HepG2 (cell line): Measurements from ENCODE around the gene GTSF1L. TPM values are rescaled to one million over a fixed set of nuclear protein-coding genes. Genes with fewer than 3 reads are reported as not detected.

Experiments used
- ATAC-seq: fragments of 200-7000 bp; cut with Tn5 transposase; 3 replicates; pipeline ENCODE4 v1.9.1; 2020; ENCODE audit warnings: mild to moderate bottlenecking, moderate library complexity
- BruUV-seq: library from RNA; stranded (reverse); fragments of 400-500 nt; replicated peaks from 2 replicates; lab custom pipeline; 2021; lab: Mats Ljungman, UMichigan
- CTCF ChIA-PET: fragments of 300-600 bp; formaldehyde crosslinking; extraction: SDS; loops from one replicate; lab custom pipeline; 2021; ENCODE audit warnings: low total read pairs, inconsistent platforms, low intra/inter-chr PET ratio; lab: Yijun Ruan, JAX
- POLR2A ChIA-PET: fragments of 350-600 bp; sonication (Branson Sonifier 250); formaldehyde crosslinking; loops from one replicate; lab custom pipeline; 2020; ENCODE audit warnings: antibody characterized with exemption, inconsistent platforms; lab: Yijun Ruan, JAX
- DNase-seq: peaks from one replicate; pipeline ENCODE4 v3.0.0-alpha.2; 2015; ENCODE audit warnings: low spot score
- FAIRE-seq: peaks from 3 replicates; lab custom pipeline; 2011; peaks lifted over from hg19 to GRCh38; lab: Jason Lieb, UNC
- H2AFZ ChIP-seq: one replicate; pipeline ENCODE4 v1.6.1; 2011; ENCODE audit warnings: low read length, inconsistent platforms
- H3K27ac ChIP-seq: fragments of 300-600 bp; 3 replicates; pipeline ENCODE4 v1.8.0; 2011; ENCODE audit warnings: mixed run types, mild to moderate bottlenecking, mixed read lengths, low read length, inconsistent platforms; ENCODE audit not compliant: insufficient read depth; ENCODE audit errors: extremely low read length
- H3K27me3 ChIP-seq, 2 experiments: fragments of 200-600 bp in 1 of 2; 2 replicates in 1 of 2; 3 replicates in 1 of 2; pipeline versions ENCODE4 v1.6.0 to v1.8.0; 2011; ENCODE audit warnings: low read length in 2 of 2, mild to moderate bottlenecking in 2 of 2, moderate library complexity in 2 of 2, inconsistent platforms in 1 of 2; ENCODE audit not compliant: insufficient read depth in 2 of 2, control insufficient read depth in 1 of 2
- H3K36me3 ChIP-seq, 2 experiments: fragments of 200-600 bp in 1 of 2; replicated peaks in 1 of 2; 2 replicates in 1 of 2; 3 replicates in 1 of 2; pipeline versions ENCODE4 v1.5.1 to v1.8.0; 2011; ENCODE audit warnings: low read length in 2 of 2, inconsistent platforms in 1 of 2; ENCODE audit not compliant: insufficient read depth in 2 of 2, control insufficient read depth in 1 of 2
- H3K4me1 ChIP-seq: 2 replicates; pipeline ENCODE4 v1.5.1; 2012; ENCODE audit warnings: low read length, inconsistent platforms; ENCODE audit not compliant: insufficient read depth
- H3K4me2 ChIP-seq: 2 replicates; pipeline ENCODE4 v1.6.0; 2011; ENCODE audit warnings: low read depth, low read length, inconsistent platforms
- H3K4me3 ChIP-seq, 3 experiments: fragments of 200-600 bp in 1 of 3; sonication (generic), shearing (Covaris generic) in 1 of 3; replicated peaks in 1 of 3; 2 replicates each; pipeline ENCODE4 v1.5.1; 2011 to 2016; ENCODE audit warnings: low read length in 3 of 3, inconsistent platforms in 2 of 3, low read depth in 2 of 3, mild to moderate bottlenecking in 2 of 3, control low read depth in 1 of 3, mixed read lengths in 1 of 3; ENCODE audit not compliant: insufficient read depth in 1 of 3
- H3K79me2 ChIP-seq: one replicate; pipeline ENCODE4 v1.6.1; 2011; ENCODE audit warnings: low read length, inconsistent platforms; ENCODE audit not compliant: insufficient read depth
- H3K9ac ChIP-seq: 2 replicates; pipeline ENCODE4 v1.6.0; 2011; ENCODE audit warnings: mild to moderate bottlenecking, low read depth, low read length, inconsistent platforms; ENCODE audit not compliant: insufficient read depth
- H3K9me3 ChIP-seq: 2 replicates; pipeline ENCODE4 v1.5.1; 2012; ENCODE audit warnings: mild to moderate bottlenecking, low read length
- H4K20me1 ChIP-seq: 2 replicates; pipeline ENCODE4 v1.6.0; 2011; ENCODE audit warnings: inconsistent platforms, mild to moderate bottlenecking, low read length, moderate library complexity; ENCODE audit not compliant: insufficient read depth
- BHLHE40 ChIP-seq: IDR thresholded peaks from 2 replicates; pipeline ENCODE4 v1.6.1; 2011; ENCODE audit warnings: low read length, improper control_type of control experiment
- E2F1 ChIP-seq: sonication (generic); formaldehyde crosslinking; IDR thresholded peaks from 2 replicates; pipeline ENCODE4 v1.5.0; 2020; ENCODE audit warnings: missing genetic modification reagents
- FOXK1 ChIP-seq: sonication (generic); formaldehyde crosslinking; IDR thresholded peaks from 2 replicates; pipeline ENCODE4 v1.4.0; 2020; ENCODE audit warnings: low read depth, missing genetic modification reagents, borderline replicate concordance
- KLF16 ChIP-seq, 2 experiments: sonication (generic) in 1 of 2; formaldehyde crosslinking in 1 of 2; IDR thresholded peaks; 2 replicates each; pipeline versions ENCODE4 v1.6.1 to v1.8.0; 2016 to 2023; ENCODE audit warnings: missing genetic modification reagents in 2 of 2, missing compliant biosample characterization in 1 of 2
- MZF1 ChIP-seq: sonication (generic); formaldehyde crosslinking; IDR thresholded peaks from 2 replicates; pipeline ENCODE4 v1.8.1; 2023; ENCODE audit warnings: mild to moderate bottlenecking, missing genetic modification reagents, borderline replicate concordance
- NFIB ChIP-seq: sonication (generic); formaldehyde crosslinking; IDR thresholded peaks from 2 replicates; pipeline ENCODE4 v1.9.0; 2021; ENCODE audit warnings: missing genetic modification reagents, mild to moderate bottlenecking, borderline replicate concordance
- REPIN1 ChIP-seq: sonication (generic); formaldehyde crosslinking; IDR thresholded peaks from 2 replicates; pipeline ENCODE4 v1.8.0; 2022; ENCODE audit warnings: missing genetic modification reagents, low read depth, mild to moderate bottlenecking, borderline replicate concordance
- REXO4 ChIP-seq: sonication (generic); formaldehyde crosslinking; IDR thresholded peaks from 2 replicates; pipeline ENCODE4 v1.8.0; 2022; ENCODE audit warnings: missing genetic modification reagents, mild to moderate bottlenecking, borderline replicate concordance
- RXRA ChIP-seq: sonication (generic); formaldehyde crosslinking; IDR thresholded peaks from 2 replicates; pipeline ENCODE4 v1.5.1; 2020; ENCODE audit warnings: missing genetic modification reagents
- TEF ChIP-seq: sonication (generic); formaldehyde crosslinking; IDR thresholded peaks from 2 replicates; pipeline ENCODE4 v1.5.0; 2020; ENCODE audit warnings: missing genetic modification reagents
- ZBTB34 ChIP-seq: sonication (generic); formaldehyde crosslinking; IDR thresholded peaks from 2 replicates; pipeline ENCODE4 v1.8.0; 2022; ENCODE audit warnings: mild to moderate bottlenecking, missing genetic modification reagents
- ZFYVE20 ChIP-seq: sonication (generic); formaldehyde crosslinking; IDR thresholded peaks from 2 replicates; pipeline ENCODE4 v1.8.0; 2023; ENCODE audit warnings: low read depth, mild to moderate bottlenecking, moderate library complexity, missing genetic modification reagents, borderline replicate concordance
- ZNF326 ChIP-seq: sonication (generic); formaldehyde crosslinking; IDR thresholded peaks from 2 replicates; pipeline ENCODE4 v1.4.0; 2020; ENCODE audit warnings: missing genetic modification reagents, borderline replicate concordance
- ZNF331 ChIP-seq: sonication (generic); formaldehyde crosslinking; IDR thresholded peaks from 2 replicates; pipeline ENCODE4 v1.4.0; 2020; ENCODE audit warnings: missing genetic modification reagents
- ZNF44 ChIP-seq: sonication (generic); formaldehyde crosslinking; IDR thresholded peaks from 2 replicates; pipeline ENCODE4 v1.5.1; 2020; ENCODE audit warnings: mild to moderate bottlenecking, missing genetic modification reagents
- ZNF724P ChIP-seq: sonication (generic); formaldehyde crosslinking; IDR thresholded peaks from 2 replicates; pipeline ENCODE4 v1.8.0; 2022; ENCODE audit warnings: missing genetic modification reagents, borderline replicate concordance
- ZSCAN12 ChIP-seq: sonication (generic); formaldehyde crosslinking; IDR thresholded peaks from 2 replicates; pipeline ENCODE4 v1.9.0; 2021; ENCODE audit warnings: mild to moderate bottlenecking, missing genetic modification reagents
- ZSCAN30 ChIP-seq: sonication (generic); formaldehyde crosslinking; IDR thresholded peaks from 2 replicates; pipeline ENCODE4 v1.5.0; 2020; ENCODE audit warnings: mild to moderate bottlenecking, missing genetic modification reagents
- WGBS: methylation state at CpG from one replicate; pipeline ENCODE4 v1.1.6; 2017; ENCODE audit warnings: low lambda C conversion rate; 5-methylcytosine and 5-hydroxymethylcytosine counted together
- in situ Hi-C: cut with HindIII; loops from 2 replicates; pipeline ENCODE4 v1.10.0; 2017; ENCODE audit warnings: low pct_unique_long_range_greater_than_20kb; ENCODE audit not compliant: extremely low pct_ligation_motif_present
- intact Hi-C: fragments of 100-400 bp; cut with micrococcal nuclease; formaldehyde crosslinking; loops from one replicate; pipeline ENCODE4 v1.10.0; 2022; ENCODE audit not compliant: unreplicated experiment
- polyA plus RNA-seq, 8 experiments: library from polyadenylated mRNA; depleted of rRNA in 3 of 8; stranded (reverse) in 7 of 8; unstranded in 1 of 8; fragments of >200 nt; fragmentation: Illumina TruSeq in 4 of 8; extraction: Trizol in 4 of 8; gene quantifications; 2 replicates each; pipeline versions ENCODE4 v1.2.1 to v1.2.3, GENCODE V29; 2011 to 2016; ENCODE audit warnings: low read depth in 4 of 8, missing spikeins in 1 of 8, mixed read lengths in 1 of 8; ENCODE audit not compliant: insufficient read depth in 1 of 8
- total RNA-seq, 5 experiments: library from RNA; depleted of rRNA; stranded (reverse); fragments of >200 nt; fragmentation: Illumina TruSeq; extraction: Trizol; gene quantifications; 2 replicates each; pipeline ENCODE4 v1.2.3, GENCODE V29; 2016; ENCODE audit warnings: low read depth in 1 of 5

Gene GTSF1L
- total and polyA plus RNA-seq, 2 of the 13 experiments (the other 11 are each of a cell fraction or from before 2014, with no cell fraction given) = not detected

GRCh38 chr20:43739148-43739749 lies 12.4 kb upstream of the GTSF1L start:
- no peak overlapping the region for H3K9ac ChIP-seq
- in situ Hi-C loops = no loop called here
- H4K20me1 ChIP-seq = no peaks in the 10 kb centered on the region
- intact Hi-C loops = no loop called here
- H3K79me2 ChIP-seq = no peaks in the 10 kb centered on the region
- WGBS = 44% methylated on average over 9 of the region's 9 CpGs
- BruUV-seq = no TSS peak
- ATAC-seq (peak; percentile 65), DNase-seq (no peak), FAIRE-seq (no peak)
- H3K27ac ChIP-seq = no peak overlapping the region
- H3K9me3 ChIP-seq = no peaks in the 10 kb centered on the region
- ChIA-PET CTCF (interaction anchor here (0.9 kb wide), 1 partner anchor 10 kb away, joined by 3 read pairs; no protein-coding TSS in a partner anchor), POLR2A (interaction anchor here (0.9 kb wide), 1 partner anchor 11 kb away, joined by 3 read pairs; no protein-coding TSS in a partner anchor)
- H3K36me3 ChIP-seq = no peaks in the 10 kb centered on the region
- H3K4me2 ChIP-seq = peak overlapping the region; percentile 37
- peak overlapping the region; percentile 56 for H2AFZ ChIP-seq
- H3K27me3 ChIP-seq = peaks cover 3 to 25% of the 10 kb centered on the region in 2 experiments; a peak in 3 of 5 replicates
- H3K4me1 ChIP-seq = peaks cover 13% of the 10 kb centered on the region
- no peak overlapping the region for H3K4me3 ChIP-seq
- TF ChIP-seq ZNF44 (CRISPR knock-in tag) (no peak), ZNF724P (CRISPR knock-in tag) (no peak), REPIN1 (CRISPR knock-in tag) (no peak), ZBTB34 (no peak), RXRA (CRISPR knock-in tag) (no peak), FOXK1 (CRISPR knock-in tag) (peak; percentile 79; the same call in 1 of the 2 replicates), MZF1 (CRISPR knock-in tag) (no peak), ZNF331 (CRISPR knock-in tag) (0 out of 2 replicates have a peak, but pooled peaks have one; percentile 3), ZSCAN12 (CRISPR knock-in tag) (no peak), ZFYVE20 (CRISPR knock-in tag) (no peak), BHLHE40 (no peak), ZSCAN30 (no peak), TEF (CRISPR knock-in tag) (no peak), NFIB (no peak), REXO4 (no peak), ZNF326 (CRISPR knock-in tag) (no peak), KLF16 (CRISPR knock-in tag; IDR thresholded peaks at IDR 0.05) (0 out of 4 replicates have a peak, but pooled peaks of 1 of the 2 experiments have one; percentile 25), E2F1 (no peak)
